ENCODE measurements around the gene SLC18B1. TPM values are rescaled to one million over a fixed set of nuclear protein-coding genes. Genes with fewer than 3 reads are reported as not detected.
"Not testable (repeated sequence)": the region's sequence is repeated elsewhere in the genome, so short reads cannot be mapped to it uniquely, and the experiment has no call there.

SLC18B1 gene
- total RNA-seq, 4 donors from 2014 or later, result 18.0 to 25.8 (median 23.5) TPM

- H3K9me3 ChIP-seq, result no peaks in the 10 kb centered on the region
- H3K27me3 ChIP-seq, result no peaks in the 10 kb centered on the region
- 95% methylated on average over 4 of the region's 4 CpGs for WGBS, 2 donors
- no peaks in the 10 kb centered on the region for H3K4me1 ChIP-seq
- TF ChIP-seq CTCF (IDR thresholded peaks at IDR 0.05), result no peak
- TF ChIP-seq POLR2A (IDR thresholded peaks at IDR 0.05), result no peak
- peaks cover 0 to 14% of the 10 kb centered on the region in 2 donors for H3K36me3 ChIP-seq
- H3K27ac ChIP-seq, result no peak overlapping the region
- DNase-seq, result no peak
- intact Hi-C loops (cut with DNase I), result no loop called here
- no peak overlapping the region for H3K4me3 ChIP-seq (replicated peaks in 1 of 3)
Observed at GRCh38 chr6:132789396-132789776, 9.1 kb downstream of the SLC18B1 start.

GRCh38 chr6:132788658-132789395 is 9.6 kb downstream of the SLC18B1 start:
- WGBS, 2 donors, result 94% methylated on average over 6 of the region's 6 CpGs
- no peak for DNase-seq
- H3K36me3 ChIP-seq, result peaks cover 0 to 14% of the 10 kb centered on the region in 2 donors
- no peaks in the 10 kb centered on the region for H3K4me1 ChIP-seq
- intact Hi-C loops (cut with DNase I), result no loop called here
- no peak overlapping the region for H3K4me3 ChIP-seq (replicated peaks in 1 of 3)
- TF ChIP-seq POLR2A (IDR thresholded peaks at IDR 0.05), result no peak
- H3K27ac ChIP-seq, result no peak overlapping the region
- no peaks in the 10 kb centered on the region for H3K9me3 ChIP-seq
- no peaks in the 10 kb centered on the region for H3K27me3 ChIP-seq

- Histone ChIP-seq H3K27ac (no peak overlapping the region), H3K4me3 (replicated peaks in 1 of 3) (no peak overlapping the region), H3K4me1 (no peaks in the 10 kb centered on the region), H3K27me3 (no peaks in the 10 kb centered on the region), H3K9me3 (no peaks in the 10 kb centered on the region), H3K36me3 (peaks cover 0 to 19% of the 10 kb centered on the region in 2 donors)
- intact Hi-C loops (cut with DNase I), result no loop called here
- WGBS, 2 donors, result 96 to 97% methylated on average over 7 of the region's 7 CpGs
- TF ChIP-seq POLR2A (IDR thresholded peaks at IDR 0.05) (no peak), CTCF (IDR thresholded peaks at IDR 0.05) (no peak)
- DNase-seq, result no peak
Observed at GRCh38 chr6:132785936-132786335, 12.5 kb downstream of the SLC18B1 start.

- Histone ChIP-seq H3K4me3 (replicated peaks in 1 of 3) (no peak overlapping the region), H3K36me3 (peaks cover 6 to 24% of the 10 kb centered on the region in 2 donors), H3K27ac (no peak overlapping the region), H3K9me3 (no peaks in the 10 kb centered on the region), H3K4me1 (no peaks in the 10 kb centered on the region), H3K27me3 (no peaks in the 10 kb centered on the region)
- DNase-seq, result no peak
- WGBS, 2 donors, result 47 to 73% methylated on average over 2 of the region's 2 CpGs
- TF ChIP-seq CTCF (IDR thresholded peaks at IDR 0.05), result peak in 1 of 6 experiments; percentile 15
- TF ChIP-seq POLR2A (IDR thresholded peaks at IDR 0.05), result no peak
- intact Hi-C loops (cut with DNase I), result no loop called here
Observed at GRCh38 chr6:132780770-132781371, 17.6 kb downstream of the SLC18B1 start.

GRCh38 chr6:132777881-132778280 is 20.6 kb downstream of the SLC18B1 start:
- H3K9me3 ChIP-seq; H3K27ac ChIP-seq; H3K4me1 ChIP-seq; H3K4me3 ChIP-seq (replicated peaks in 1 of 3); intact Hi-C loops (cut with DNase I); H3K27me3 ChIP-seq; DNase-seq: not testable (repeated sequence)
- peaks cover 14 to 27% of the 10 kb centered on the region in 2 donors for H3K36me3 ChIP-seq
- WGBS, 2 donors, result 97 to 98% methylated on average over 8 of the region's 8 CpGs

- Histone ChIP-seq H3K4me3 (replicated peaks in 1 of 3) (no peak overlapping the region), H3K27ac (no peak overlapping the region), H3K9me3 (no peaks in the 10 kb centered on the region), H3K4me1 (no peaks in the 10 kb centered on the region), H3K36me3 (peaks cover 7 to 13% of the 10 kb centered on the region in 2 donors), H3K27me3 (no peaks in the 10 kb centered on the region)
- peak in 3 of 6 experiments; percentile 14 to 48 (median 38) for TF ChIP-seq CTCF (IDR thresholded peaks at IDR 0.05)
- TF ChIP-seq POLR2A (IDR thresholded peaks at IDR 0.05), result no peak
- 28 to 38% methylated on average over 6 of the region's 6 CpGs for WGBS, 2 donors
- intact Hi-C loops (cut with DNase I), result no loop called here
- peak in 1 of 2 donors; percentile 7 for DNase-seq
Observed at GRCh38 chr6:132768051-132768517, 30.4 kb downstream of the SLC18B1 start.
